ENCODE measurements around the gene HBZ.
"Not testable (repeated sequence)": the region's sequence is repeated elsewhere in the genome, so short reads cannot be mapped to it uniquely, and the experiment has no call there.

Gene HBZ

GRCh38 chr16:165539-166374 is 13.3 kb downstream of the HBZ start, which contains the start of gene HBM:
TSS of gene HBM (plus strand) at chr16:165978. CDS start at chr16:165998, 20 bp downstream.
- FAIRE-seq = no peak

- FAIRE-seq = no peak
Observed at GRCh38 chr16:166375-167121, 14.1 kb downstream of the HBZ start.

- no peak for FAIRE-seq
Observed at GRCh38 chr16:167122-167690, 14.8 kb downstream of the HBZ start.

- no peak for FAIRE-seq
Observed at GRCh38 chr16:168424-168823, 16.0 kb downstream of the HBZ start.

GRCh38 chr16:169014-169413 is 16.6 kb downstream of the HBZ start:
- no peak for FAIRE-seq

GRCh38 chr16:170088-170507 is 17.7 kb downstream of the HBZ start:
- FAIRE-seq = not testable (repeated sequence)

GRCh38 chr16:170788-171187 is 18.3 kb downstream of the HBZ start:
- FAIRE-seq = no peak

GRCh38 chr16:172374-172941 is 20.0 kb downstream of the HBZ start, which contains the start of gene HBA2:
TSS of gene HBA2 (plus strand) at chr16:172876. CDS start at chr16:172913, 37 bp downstream.
- FAIRE-seq = not testable (repeated sequence)

GRCh38 chr16:173211-173854 is 20.9 kb downstream of the HBZ start:
- not testable (repeated sequence) for FAIRE-seq

- FAIRE-seq = not testable (repeated sequence)
Observed at GRCh38 chr16:173928-174769, 21.7 kb downstream of the HBZ start.

- FAIRE-seq = no peak
Observed at GRCh38 chr16:175011-175949, 22.8 kb downstream of the HBZ start.

- not testable (repeated sequence) for FAIRE-seq
Observed at GRCh38 chr16:176006-176405, 23.6 kb downstream of the HBZ start.

GRCh38 chr16:176477-177382 is 24.3 kb downstream of the HBZ start, which contains the start of gene HBA1:
TSS of gene HBA1 (plus strand) at chr16:176680. CDS start at chr16:176717, 37 bp downstream.
- FAIRE-seq = not testable (repeated sequence)

- FAIRE-seq = no peak
Observed at GRCh38 chr16:177394-177822, 25.0 kb downstream of the HBZ start.

- FAIRE-seq = no peak
Observed at GRCh38 chr16:177981-178667, 25.7 kb downstream of the HBZ start.

GRCh38 chr16:178668-179015 is 26.2 kb downstream of the HBZ start:
- no peak for FAIRE-seq

GRCh38 chr16:179211-180092 is 27.0 kb downstream of the HBZ start:
- FAIRE-seq = no peak

Measured in G401.6 (cell line).